ENCODE results near the gene OR14K1.
"Not testable (repeated sequence)": the region's sequence is repeated elsewhere in the genome, so short reads cannot be mapped to it uniquely, and the experiment has no call there.

The OR14K1 gene

GRCh38 chr1:247738315-247738714 lies at the start of gene OR14K1:
Gene OR14K1, plus strand, starts transcription at chr1:247738615. Its CDS starts 0 bp downstream, at chr1:247738615.
- DNase-seq (ENCODE audit: low spot score), result no peak

- DNase-seq (ENCODE audit: low spot score), result no peak
Observed at GRCh38 chr1:247701338-247701737, 37.1 kb upstream of the OR14K1 start.

GRCh38 chr1:247710681-247711080 lies 27.7 kb upstream of the OR14K1 start:
- not testable (repeated sequence) for DNase-seq (ENCODE audit: low spot score)

- DNase-seq (ENCODE audit: low spot score), result no peak
Observed at GRCh38 chr1:247713753-247714152, 24.7 kb upstream of the OR14K1 start.

- DNase-seq (ENCODE audit: low spot score), result no peak
Observed at GRCh38 chr1:247716546-247716945, 21.9 kb upstream of the OR14K1 start, which contains the start of gene OR6F1. Gene OR6F1, minus strand, starts transcription at chr1:247716646. Its CDS starts 3,891 bp downstream, at chr1:247712755.

- no peak for DNase-seq (ENCODE audit: low spot score)
Observed at GRCh38 chr1:247721222-247721621, 17.2 kb upstream of the OR14K1 start.

- no peak for DNase-seq (ENCODE audit: low spot score)
Observed at GRCh38 chr1:247740721-247741120, 2.3 kb downstream of the OR14K1 start.

- no peak for DNase-seq (ENCODE audit: low spot score)
Observed at GRCh38 chr1:247741756-247742155, 3.3 kb downstream of the OR14K1 start.

- not testable (repeated sequence) for DNase-seq (ENCODE audit: low spot score)
Observed at GRCh38 chr1:247742215-247742760, 3.9 kb downstream of the OR14K1 start.

GRCh38 chr1:247746391-247746935 lies 8.0 kb downstream of the OR14K1 start:
- no peak for DNase-seq (ENCODE audit: low spot score)

- no peak for DNase-seq (ENCODE audit: low spot score)
Observed at GRCh38 chr1:247747616-247748015, 9.2 kb downstream of the OR14K1 start.

- DNase-seq (ENCODE audit: low spot score), result no peak
Observed at GRCh38 chr1:247748041-247748440, 9.6 kb downstream of the OR14K1 start, which contains the start of gene OR14A2. Gene OR14A2, minus strand, starts transcription at chr1:247748141.

- no peak for DNase-seq (ENCODE audit: low spot score)
Observed at GRCh38 chr1:247749870-247750269, 11.5 kb downstream of the OR14K1 start.

GRCh38 chr1:247754311-247754710 lies 15.9 kb downstream of the OR14K1 start:
- DNase-seq (ENCODE audit: low spot score), result not testable (repeated sequence)

GRCh38 chr1:247760456-247760855 lies 22.0 kb downstream of the OR14K1 start, which contains the start of gene OR1C1:
Gene OR1C1, minus strand, starts transcription at chr1:247760556. Its CDS starts 2,150 bp downstream, at chr1:247758406.
- DNase-seq (ENCODE audit: low spot score), result no peak

GRCh38 chr1:247769603-247770002 lies 31.2 kb downstream of the OR14K1 start:
- DNase-seq (ENCODE audit: low spot score), result no peak

All from CD4-positive, alpha-beta T cell treated with Interleukin-15 for 4 hours (primary cell).